EL (cell line): ENCODE results near the gene PCIF1.
A peak's percentile ranks its signal among the peaks of the same experiment; 100 is the strongest.
"Not testable (repeated sequence)": the region's sequence is repeated elsewhere in the genome, so short reads cannot be mapped to it uniquely, and the experiment has no call there.

Source experiments
- DNase-seq: peaks from one replicate; pipeline ENCODE4 v3.0.0-alpha.2; 2016

PCIF1 gene

GRCh38 chr20:45948261-45948733 lies 13.8 kb downstream of the PCIF1 start:
- DNase-seq = no peak

- no peak for DNase-seq
Measured at GRCh38 chr20:45948742-45949541, 14.5 kb downstream of the PCIF1 start.

DNA sequence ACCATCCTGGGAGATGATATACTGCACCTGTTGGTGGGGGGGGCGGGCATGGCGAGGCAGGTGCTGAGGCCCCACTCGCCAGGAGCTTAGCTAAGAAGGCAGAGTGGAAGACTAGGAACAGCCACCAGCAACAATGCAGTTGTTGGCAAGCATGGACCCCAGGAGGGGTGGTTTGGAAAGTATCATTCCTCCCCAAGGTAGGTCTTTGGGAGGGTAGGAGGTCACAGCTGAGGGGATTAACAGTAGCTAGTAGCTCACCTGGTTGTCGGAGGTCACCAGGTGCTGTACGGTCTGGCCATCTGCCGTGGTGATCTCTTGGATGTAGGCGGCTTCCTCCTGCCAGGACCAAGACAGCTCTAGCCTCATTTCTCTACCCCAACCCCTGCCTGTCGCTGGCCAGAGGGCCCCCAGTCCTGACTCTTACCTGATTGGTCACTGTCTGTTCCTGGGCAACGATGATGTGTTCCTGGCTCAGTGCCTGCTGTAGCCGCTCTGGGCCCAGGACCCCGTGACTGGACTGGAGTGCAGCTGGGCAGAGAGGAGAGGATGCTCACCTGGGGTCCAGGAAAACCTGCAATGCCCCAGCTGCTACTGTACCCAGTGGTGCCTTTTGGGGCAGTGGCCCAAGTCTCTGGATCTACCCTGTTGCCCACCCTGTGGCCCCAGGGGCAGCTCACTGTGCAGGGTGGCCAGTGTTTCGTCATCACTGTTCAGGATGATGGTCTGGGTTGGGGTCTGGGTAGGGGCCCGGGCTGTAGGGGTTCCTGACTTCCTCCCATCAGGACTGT lies 15.3 kb downstream of the PCIF1 start:
- no peak for DNase-seq

DNA sequence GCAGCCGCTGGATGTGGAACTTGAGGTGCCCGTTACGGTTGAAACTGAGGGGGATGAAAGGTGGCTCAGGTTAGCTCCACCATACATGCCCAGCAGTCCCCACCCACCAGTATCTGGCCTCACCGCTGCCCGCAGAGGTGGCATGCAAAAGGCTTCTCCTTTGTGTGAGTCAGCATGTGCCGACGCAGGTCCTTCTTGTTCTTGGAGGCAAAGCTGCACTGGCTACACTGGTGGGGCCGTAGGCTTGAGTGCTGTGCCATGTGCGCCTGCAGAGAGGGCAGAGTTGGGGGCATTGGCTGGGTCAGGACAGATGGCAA lies 15.8 kb downstream of the PCIF1 start:
- DNase-seq = no peak

DNA sequence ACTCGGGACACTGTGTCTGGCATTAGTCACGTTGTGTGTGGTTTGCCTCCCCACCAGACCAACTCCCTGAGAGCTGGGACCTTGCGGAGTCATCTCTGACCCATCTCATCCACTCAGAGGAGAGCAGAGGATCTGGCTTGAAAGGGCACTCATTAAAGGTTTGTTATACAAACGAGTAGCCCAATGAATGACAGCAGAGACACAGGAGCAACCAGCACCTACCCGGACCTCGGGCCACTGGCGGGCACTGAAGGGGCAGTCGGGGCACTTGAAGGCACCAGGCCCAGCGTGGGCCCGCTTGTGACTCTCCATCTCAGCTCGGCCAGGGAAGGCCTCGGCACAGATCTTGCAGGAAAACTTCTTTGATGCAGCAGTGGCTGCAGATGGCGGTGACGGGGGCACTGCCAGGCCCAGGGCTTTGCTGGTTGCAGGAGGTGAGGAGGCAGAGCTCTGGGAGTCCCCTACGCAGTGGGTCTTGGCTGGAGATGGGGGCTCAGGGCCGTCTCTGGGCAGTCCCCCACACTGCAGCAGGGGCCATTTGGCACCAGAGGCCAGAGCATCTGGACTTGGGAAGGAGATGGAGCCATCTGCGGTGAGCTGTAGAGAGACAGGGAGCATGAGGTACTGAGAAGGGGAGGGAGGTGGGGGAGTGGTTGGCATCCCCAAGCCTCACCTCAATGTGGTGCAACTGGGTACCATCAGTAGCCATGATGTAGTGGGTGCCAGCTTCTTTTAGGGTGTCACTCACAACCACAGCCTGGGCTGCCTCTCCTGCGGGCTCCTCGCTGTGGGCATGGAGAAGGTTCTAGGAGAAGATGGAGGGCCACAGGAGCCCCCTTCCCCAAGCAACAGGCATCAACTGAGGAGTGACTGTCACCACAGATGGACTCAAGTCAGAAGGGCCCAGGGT lies 17.7 kb downstream of the PCIF1 start:
- no peak for DNase-seq

- no peak for DNase-seq
Measured at GRCh38 chr20:45952861-45953260, 18.4 kb downstream of the PCIF1 start.

GRCh38 chr20:45953672-45954071 lies 19.2 kb downstream of the PCIF1 start:
- DNase-seq = no peak

- DNase-seq = not testable (repeated sequence)
Measured at GRCh38 chr20:45956326-45956725, 21.8 kb downstream of the PCIF1 start.

GRCh38 chr20:45957021-45957941 lies 22.8 kb downstream of the PCIF1 start:
- no peak for DNase-seq

- DNase-seq = no peak
Measured at GRCh38 chr20:45958593-45958992, 24.1 kb downstream of the PCIF1 start.

GRCh38 chr20:45959126-45959525 lies 24.6 kb downstream of the PCIF1 start:
- DNase-seq = no peak

GRCh38 chr20:45959956-45960630 lies 25.6 kb downstream of the PCIF1 start:
- DNase-seq = no peak

DNA sequence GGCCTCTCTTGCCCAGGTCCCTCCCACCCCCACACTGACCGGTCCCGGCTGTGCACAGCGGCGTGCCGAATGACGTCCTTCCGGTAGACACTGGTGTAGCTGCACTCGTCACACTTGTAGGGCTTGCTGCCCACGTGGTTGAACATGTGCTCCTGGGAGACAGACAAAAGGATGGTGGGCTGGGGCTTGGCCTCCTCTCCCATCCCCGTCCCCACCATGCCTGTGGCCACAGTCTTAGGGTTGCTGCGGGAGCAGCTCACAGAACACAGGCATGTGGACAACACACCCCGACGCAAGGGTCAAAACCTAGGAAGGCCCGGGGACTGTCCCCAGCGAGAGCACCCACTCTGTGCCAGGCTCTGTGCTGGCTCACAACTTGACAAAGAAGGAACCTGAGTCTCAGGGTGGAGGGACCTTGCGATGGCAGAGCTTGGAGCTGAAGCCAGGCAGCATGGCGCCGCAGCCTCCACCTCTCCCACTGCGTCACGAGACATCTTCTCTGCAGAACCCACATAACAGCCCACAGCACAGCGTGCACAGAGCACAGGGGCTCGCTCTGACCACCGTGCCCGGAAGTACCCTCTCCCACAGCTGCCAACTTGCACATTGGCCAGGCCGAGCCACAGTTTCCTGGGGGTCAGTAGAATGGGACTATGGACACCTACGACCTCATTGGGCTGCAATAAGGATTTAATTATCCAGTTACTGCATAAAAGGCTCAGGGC lies 27.7 kb downstream of the PCIF1 start:
- no peak for DNase-seq

GRCh38 chr20:45963059-45964005 lies 28.8 kb downstream of the PCIF1 start:
- DNase-seq = peak; percentile 36

- no peak for DNase-seq
Measured at GRCh38 chr20:45964006-45964400, 29.5 kb downstream of the PCIF1 start.

DNA sequence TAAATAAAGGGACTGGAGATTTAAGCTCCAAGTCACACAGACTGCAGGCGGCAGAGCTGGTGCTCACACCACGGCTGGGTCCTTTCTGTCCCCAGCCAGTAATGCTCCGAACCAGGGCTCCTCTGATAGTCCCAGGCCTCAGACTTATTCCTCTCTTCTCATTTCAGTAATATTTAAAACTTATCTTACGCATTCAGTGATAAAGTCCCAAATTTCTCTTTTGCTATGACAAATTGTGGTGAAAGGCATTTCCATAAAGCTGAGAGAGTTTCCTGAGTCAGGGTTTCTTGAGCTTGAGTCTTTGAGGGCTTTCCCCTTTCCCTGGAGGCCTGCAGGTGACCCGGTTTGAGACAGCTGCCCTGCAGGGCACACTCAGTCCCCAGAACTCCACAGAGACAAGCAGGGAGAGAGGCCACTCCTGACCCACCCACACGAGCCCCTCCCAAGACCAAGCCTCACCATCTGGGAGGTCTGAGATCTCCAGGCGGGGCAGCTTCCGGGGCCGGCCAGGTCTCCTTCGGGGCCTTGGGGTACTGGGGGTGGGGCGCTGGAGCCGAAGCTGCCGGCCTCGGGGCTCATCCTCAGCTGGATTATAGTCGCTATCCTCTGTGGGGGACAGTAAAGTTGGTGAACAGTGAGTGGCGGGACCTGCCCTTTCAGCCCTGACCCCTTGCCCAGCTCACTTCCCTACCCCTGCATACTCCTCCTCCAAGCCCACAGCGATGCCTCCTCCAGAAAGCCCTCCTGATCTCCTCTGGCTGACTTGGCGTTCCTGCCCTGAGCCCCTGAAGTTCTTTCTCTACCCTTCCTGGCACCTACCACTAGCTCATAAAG lies 30.9 kb downstream of the PCIF1 start:
- no peak for DNase-seq

- DNase-seq = no peak
Measured at GRCh38 chr20:45967551-45968080, 33.1 kb downstream of the PCIF1 start.

DNA sequence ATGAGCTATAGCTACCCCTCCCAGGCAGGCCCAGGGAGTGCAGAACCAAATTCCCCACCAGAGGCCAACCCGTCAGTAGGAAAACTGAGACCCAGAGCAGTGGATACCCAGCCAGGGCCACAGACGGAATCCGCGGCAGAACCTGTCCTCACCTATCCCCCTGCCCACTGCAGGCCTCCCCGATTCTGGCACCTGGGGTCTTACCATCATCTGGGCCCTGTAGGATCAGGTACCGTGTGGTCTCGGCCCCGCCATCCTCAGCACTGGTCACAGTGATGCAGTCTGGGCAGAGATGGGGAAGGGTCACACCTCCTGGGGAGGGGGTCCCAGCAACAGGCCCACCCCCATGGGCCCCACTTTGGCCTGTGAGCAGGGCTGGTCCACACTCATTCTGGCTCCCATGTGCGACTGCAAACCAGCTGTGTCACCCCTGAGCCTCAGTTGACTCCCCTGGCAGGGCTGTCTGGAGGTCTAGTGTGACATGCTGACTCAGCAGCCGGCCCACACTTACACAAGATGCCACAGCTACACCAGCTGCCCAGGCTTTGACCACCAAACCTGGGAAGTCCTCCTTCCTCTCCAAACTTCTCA lies 33.7 kb downstream of the PCIF1 start:
- DNase-seq = no peak
